ENCODE data around the gene ZBTB49. TPM values are rescaled to one million over a fixed set of nuclear protein-coding genes. Genes with fewer than 3 reads are reported as not detected.
A peak's percentile ranks its signal among the peaks of the same experiment; 100 is the strongest.

ZBTB49 gene
- total and polyA plus RNA-seq, 2 of the 13 experiments (the other 11 are each of a cell fraction or from before 2014, with no cell fraction given): 3.3 to 4.3 TPM

GRCh38 chr4:4289941-4290850 is at the start of gene ZBTB49, which contains the start of gene LYAR (continued):
- TF ChIP-seq SSRP1 (CRISPR knock-in tag; IDR thresholded peaks at IDR 0.05) (no peak), WIZ (CRISPR knock-in tag; IDR thresholded peaks at IDR 0.05) (no peak), KDM3A (CRISPR knock-in tag; IDR thresholded peaks at IDR 0.05; ENCODE audit: low read depth) (0 out of 2 replicates have a peak, but pooled peaks have one; percentile 52), NFKB2 (CRISPR knock-in tag; IDR thresholded peaks at IDR 0.05; ENCODE audit: borderline replicate concordance) (peak; percentile 89; the same call in 1 of the 2 replicates), ZNF326 (CRISPR knock-in tag; IDR thresholded peaks at IDR 0.05; ENCODE audit: borderline replicate concordance) (no peak), FOSL2 (CRISPR knock-in tag; IDR thresholded peaks at IDR 0.05) (peak; percentile 51; the same call in 1 of the 2 replicates), ZSCAN29 (CRISPR knock-in tag; conservative IDR thresholded peaks at IDR 0.05) (peak; percentile 72; the same call in 1 of the 2 replicates), PRDM10 (CRISPR knock-in tag; IDR thresholded peaks at IDR 0.05; ENCODE audit: low read depth) (no peak), ZNF83 (CRISPR knock-in tag; IDR thresholded peaks at IDR 0.05; ENCODE audit: borderline replicate concordance) (no peak), TBX3 (IDR thresholded peaks at IDR 0.05; ENCODE audit: borderline replicate concordance) (no peak), DPF2 (CRISPR knock-in tag; IDR thresholded peaks at IDR 0.05; ENCODE audit: borderline replicate concordance, low read depth) (no peak), IRX3 (CRISPR knock-in tag; IDR thresholded peaks at IDR 0.05; ENCODE audit: borderline replicate concordance, low read depth) (no peak), FOXO4 (CRISPR knock-in tag; conservative IDR thresholded peaks at IDR 0.05) (no peak), ZNF839 (CRISPR knock-in tag; IDR thresholded peaks at IDR 0.05; ENCODE audit: borderline replicate concordance) (no peak; the same call in 1 of the 2 replicates), TBL1XR1 (IDR thresholded peaks at IDR 0.05; ENCODE audit: borderline replicate concordance, low read length, partially characterized antibody) (no peak), ZNF230 (CRISPR knock-in tag; IDR thresholded peaks at IDR 0.05) (no peak), NR2F1 (CRISPR knock-in tag; IDR thresholded peaks at IDR 0.05) (no peak)
- TF ChIP-seq, protein P1, sequence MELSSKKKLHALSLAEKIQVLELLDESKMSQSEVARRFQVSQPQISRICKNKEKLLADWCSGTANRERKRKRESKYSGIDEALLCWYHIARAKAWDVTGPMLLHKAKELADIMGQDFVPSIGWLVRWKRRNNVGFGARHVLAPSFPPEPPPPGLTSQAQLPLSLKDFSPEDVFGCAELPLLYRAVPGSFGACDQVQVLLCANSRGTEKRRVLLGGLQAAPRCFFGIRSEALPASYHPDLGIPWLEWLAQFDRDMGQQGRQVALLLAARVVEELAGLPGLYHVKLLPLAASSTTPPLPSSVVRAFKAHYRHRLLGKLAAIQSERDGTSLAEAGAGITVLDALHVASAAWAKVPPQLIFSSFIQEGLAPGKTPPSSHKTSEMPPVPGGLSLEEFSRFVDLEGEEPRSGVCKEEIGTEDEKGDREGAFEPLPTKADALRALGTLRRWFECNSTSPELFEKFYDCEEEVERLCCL (CRISPR knock-in tag; IDR thresholded peaks at IDR 0.05; ENCODE audit: borderline replicate concordance): 0 out of 2 replicates have a peak, but pooled peaks have one; percentile 29
- TF ChIP-seq, protein P2, sequence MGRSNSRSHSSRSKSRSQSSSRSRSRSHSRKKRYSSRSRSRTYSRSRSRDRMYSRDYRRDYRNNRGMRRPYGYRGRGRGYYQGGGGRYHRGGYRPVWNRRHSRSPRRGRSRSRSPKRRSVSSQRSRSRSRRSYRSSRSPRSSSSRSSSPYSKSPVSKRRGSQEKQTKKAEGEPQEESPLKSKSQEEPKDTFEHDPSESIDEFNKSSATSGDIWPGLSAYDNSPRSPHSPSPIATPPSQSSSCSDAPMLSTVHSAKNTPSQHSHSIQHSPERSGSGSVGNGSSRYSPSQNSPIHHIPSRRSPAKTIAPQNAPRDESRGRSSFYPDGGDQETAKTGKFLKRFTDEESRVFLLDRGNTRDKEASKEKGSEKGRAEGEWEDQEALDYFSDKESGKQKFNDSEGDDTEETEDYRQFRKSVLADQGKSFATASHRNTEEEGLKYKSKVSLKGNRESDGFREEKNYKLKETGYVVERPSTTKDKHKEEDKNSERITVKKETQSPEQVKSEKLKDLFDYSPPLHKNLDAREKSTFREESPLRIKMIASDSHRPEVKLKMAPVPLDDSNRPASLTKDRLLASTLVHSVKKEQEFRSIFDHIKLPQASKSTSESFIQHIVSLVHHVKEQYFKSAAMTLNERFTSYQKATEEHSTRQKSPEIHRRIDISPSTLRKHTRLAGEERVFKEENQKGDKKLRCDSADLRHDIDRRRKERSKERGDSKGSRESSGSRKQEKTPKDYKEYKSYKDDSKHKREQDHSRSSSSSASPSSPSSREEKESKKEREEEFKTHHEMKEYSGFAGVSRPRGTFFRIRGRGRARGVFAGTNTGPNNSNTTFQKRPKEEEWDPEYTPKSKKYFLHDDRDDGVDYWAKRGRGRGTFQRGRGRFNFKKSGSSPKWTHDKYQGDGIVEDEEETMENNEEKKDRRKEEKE (IDR thresholded peaks at IDR 0.05): no peak
